ENCODE results near the gene ANKS3.

The ANKS3 gene

DNA sequence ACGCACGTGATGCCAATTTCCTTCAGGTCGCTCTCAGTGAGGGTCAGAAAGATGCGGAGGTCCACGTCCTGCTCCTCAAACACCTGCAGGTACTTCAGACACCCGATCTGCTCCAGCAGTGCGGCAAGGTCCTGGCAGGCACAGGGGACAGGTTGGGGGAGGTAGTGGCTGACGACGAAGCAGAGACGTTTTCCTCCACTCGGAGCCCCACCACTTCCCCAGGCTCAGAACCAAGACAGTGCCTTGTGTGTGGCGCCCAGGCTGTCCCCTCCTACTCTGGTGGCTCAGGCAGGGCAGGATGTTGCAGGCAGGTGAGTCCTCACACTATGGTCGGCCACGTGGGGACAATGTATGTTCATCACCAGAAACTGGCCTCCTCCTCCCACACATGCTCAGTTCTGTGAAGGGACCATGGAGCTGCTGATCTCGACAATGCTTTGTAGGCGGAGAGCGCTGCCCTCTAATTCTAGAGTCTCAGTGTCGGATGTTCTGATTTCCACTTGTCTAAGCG is 35.0 kb downstream of the ANKS3 start:
- TF ChIP-seq NFIC (IDR thresholded peaks at IDR 0.05) (no peak), ZBTB7A (IDR thresholded peaks at IDR 0.05; ENCODE audit: low read depth) (no peak), TAF1 (IDR thresholded peaks at IDR 0.05; ENCODE audit: low read depth) (no peak), EGR1 (IDR thresholded peaks at IDR 0.05) (no peak), CREB1 (IDR thresholded peaks at IDR 0.05; ENCODE audit: low read depth) (no peak), YY1 (IDR thresholded peaks at IDR 0.05; ENCODE audit: low read depth) (no peak), EP300 (IDR thresholded peaks at IDR 0.05; ENCODE audit: borderline replicate concordance) (no peak), RAD21 (IDR thresholded peaks at IDR 0.05; ENCODE audit: low read depth) (no peak), TCF12 (IDR thresholded peaks at IDR 0.05; ENCODE audit: low read depth) (no peak), FOXM1 (IDR thresholded peaks at IDR 0.05; ENCODE audit: borderline replicate concordance, low read depth) (no peak), CEBPB (IDR thresholded peaks at IDR 0.05) (no peak), TEAD4 (IDR thresholded peaks at IDR 0.05) (no peak)
- TF ChIP-seq, protein P1, sequence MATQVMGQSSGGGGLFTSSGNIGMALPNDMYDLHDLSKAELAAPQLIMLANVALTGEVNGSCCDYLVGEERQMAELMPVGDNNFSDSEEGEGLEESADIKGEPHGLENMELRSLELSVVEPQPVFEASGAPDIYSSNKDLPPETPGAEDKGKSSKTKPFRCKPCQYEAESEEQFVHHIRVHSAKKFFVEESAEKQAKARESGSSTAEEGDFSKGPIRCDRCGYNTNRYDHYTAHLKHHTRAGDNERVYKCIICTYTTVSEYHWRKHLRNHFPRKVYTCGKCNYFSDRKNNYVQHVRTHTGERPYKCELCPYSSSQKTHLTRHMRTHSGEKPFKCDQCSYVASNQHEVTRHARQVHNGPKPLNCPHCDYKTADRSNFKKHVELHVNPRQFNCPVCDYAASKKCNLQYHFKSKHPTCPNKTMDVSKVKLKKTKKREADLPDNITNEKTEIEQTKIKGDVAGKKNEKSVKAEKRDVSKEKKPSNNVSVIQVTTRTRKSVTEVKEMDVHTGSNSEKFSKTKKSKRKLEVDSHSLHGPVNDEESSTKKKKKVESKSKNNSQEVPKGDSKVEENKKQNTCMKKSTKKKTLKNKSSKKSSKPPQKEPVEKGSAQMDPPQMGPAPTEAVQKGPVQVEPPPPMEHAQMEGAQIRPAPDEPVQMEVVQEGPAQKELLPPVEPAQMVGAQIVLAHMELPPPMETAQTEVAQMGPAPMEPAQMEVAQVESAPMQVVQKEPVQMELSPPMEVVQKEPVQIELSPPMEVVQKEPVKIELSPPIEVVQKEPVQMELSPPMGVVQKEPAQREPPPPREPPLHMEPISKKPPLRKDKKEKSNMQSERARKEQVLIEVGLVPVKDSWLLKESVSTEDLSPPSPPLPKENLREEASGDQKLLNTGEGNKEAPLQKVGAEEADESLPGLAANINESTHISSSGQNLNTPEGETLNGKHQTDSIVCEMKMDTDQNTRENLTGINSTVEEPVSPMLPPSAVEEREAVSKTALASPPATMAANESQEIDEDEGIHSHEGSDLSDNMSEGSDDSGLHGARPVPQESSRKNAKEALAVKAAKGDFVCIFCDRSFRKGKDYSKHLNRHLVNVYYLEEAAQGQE (IDR thresholded peaks at IDR 0.05; ENCODE audit: low read depth), result no peak
- TF ChIP-seq, protein P2, sequence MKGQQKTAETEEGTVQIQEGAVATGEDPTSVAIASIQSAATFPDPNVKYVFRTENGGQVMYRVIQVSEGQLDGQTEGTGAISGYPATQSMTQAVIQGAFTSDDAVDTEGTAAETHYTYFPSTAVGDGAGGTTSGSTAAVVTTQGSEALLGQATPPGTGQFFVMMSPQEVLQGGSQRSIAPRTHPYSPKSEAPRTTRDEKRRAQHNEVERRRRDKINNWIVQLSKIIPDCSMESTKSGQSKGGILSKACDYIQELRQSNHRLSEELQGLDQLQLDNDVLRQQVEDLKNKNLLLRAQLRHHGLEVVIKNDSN (IDR thresholded peaks at IDR 0.05), result no peak
- TF ChIP-seq, protein P3, sequence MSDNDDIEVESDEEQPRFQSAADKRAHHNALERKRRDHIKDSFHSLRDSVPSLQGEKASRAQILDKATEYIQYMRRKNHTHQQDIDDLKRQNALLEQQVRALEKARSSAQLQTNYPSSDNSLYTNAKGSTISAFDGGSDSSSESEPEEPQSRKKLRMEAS (IDR thresholded peaks at IDR 0.05), result no peak

DNA sequence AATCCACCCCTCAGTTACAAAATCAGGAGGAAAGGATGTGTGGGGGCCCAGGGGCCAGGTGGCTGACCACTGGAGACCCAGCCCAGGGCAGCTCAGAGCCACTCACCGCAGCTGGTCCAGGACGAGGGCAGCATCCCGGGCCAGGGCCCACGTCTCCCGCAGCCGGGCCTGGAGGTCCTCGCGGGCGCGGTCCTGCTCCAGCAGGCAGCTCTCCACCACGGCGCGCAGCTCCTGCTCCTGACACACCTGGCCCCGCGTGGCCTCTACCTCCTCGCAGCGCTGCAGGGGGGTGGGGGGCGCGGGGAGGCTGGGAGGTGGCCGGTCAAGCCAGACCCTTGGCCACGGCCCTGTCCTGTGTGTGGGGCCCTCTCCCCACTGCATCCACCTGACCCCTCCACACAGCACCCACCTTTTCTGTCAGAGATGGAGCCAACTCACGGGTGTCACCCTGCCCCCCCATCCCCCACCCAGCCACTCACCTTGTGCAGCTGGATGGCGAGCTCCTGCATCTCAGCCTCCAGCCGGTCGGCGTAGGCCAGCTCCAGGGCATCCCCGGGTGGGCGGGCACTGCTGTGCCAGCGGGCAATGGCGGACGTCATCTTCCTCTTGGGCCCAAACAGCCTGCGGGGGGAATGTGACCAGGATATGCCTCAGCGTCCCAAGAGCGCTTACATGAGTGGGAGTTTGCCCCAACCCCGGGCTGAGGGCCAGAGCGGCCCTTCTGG is 35.6 kb downstream of the ANKS3 start:
- no peak for TF ChIP-seq EP300 (IDR thresholded peaks at IDR 0.05; ENCODE audit: borderline replicate concordance)

DNA sequence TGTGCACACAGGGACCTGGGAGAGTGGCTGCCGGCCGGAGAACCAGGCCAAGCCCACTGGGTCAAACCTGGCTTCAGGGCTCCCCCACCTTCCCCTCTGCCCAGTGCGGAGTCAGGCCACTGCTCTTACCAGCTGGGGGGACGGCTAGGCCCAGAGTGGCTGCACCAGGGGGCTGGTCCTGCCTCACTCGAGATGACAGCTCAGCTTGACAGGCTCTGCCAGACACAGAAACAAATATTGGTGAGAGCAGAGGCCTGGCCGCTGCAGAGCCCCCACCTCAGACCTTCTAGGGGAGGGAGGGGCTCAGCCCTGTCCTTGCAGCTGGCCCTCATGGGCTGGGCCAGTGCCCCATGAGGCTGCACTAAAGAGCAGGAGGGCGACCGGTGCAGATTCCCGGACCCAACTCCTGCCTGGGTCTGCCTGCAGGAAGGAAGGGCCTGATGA is 36.2 kb downstream of the ANKS3 start:
- TF ChIP-seq TCF12 (IDR thresholded peaks at IDR 0.05; ENCODE audit: low read depth), result no peak

DNA sequence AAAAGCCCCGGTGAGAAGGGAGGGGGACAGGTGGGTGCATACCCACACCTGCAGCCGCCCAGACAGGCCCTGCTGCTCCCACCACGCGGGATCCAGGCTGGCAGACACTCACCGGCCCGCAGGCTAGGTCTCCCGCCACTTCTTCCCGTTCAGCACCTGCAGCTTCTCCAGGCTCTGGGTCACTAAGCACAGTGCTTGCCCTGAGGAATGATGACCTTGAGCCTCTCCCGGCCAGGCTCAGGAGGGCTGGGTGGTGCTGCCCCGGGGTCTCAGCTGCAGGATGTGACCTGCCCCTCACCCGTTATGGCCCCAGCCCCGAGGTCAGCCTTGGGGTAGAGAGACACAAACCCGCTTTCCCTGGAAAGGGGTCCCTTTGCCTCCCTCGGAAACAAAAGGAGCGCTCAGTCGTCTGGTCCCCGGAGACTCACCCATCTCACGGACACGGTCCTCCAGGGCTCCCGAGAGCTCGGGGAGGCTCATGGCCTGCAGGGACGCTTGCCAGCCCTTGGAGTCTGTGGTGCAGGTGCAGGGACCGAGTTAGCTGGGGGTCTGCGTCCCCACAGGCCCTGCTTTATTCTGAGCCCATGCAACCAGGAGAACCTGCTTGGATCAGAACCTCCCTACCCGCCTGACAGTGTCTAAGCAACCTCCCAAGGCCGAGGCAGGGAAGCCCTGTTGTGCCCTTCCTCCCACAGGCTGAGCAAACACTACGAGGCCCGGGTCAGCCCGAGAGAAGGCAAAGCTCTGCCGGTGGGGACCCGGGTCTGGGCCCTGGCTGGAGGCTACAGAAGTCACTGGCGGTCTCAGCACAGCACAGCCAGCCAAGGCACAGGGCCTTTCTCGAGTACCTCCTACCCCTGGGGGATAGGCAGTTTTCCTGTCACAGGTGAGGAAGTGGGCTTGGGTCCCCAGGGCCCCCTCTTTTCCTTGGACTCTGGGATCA is 36.9 kb downstream of the ANKS3 start:
- TF ChIP-seq, protein P3 (IDR thresholded peaks at IDR 0.05), result no peak
- no peak for TF ChIP-seq YY1 (IDR thresholded peaks at IDR 0.05; ENCODE audit: low read depth)
- TF ChIP-seq EP300 (IDR thresholded peaks at IDR 0.05; ENCODE audit: borderline replicate concordance), result no peak
- TF ChIP-seq RAD21 (IDR thresholded peaks at IDR 0.05; ENCODE audit: low read depth), result no peak
- TF ChIP-seq FOXM1 (IDR thresholded peaks at IDR 0.05; ENCODE audit: borderline replicate concordance, low read depth), result no peak
- TF ChIP-seq TEAD4 (IDR thresholded peaks at IDR 0.05), result no peak
- TF ChIP-seq, protein P1 (IDR thresholded peaks at IDR 0.05; ENCODE audit: low read depth), result no peak
- no peak for TF ChIP-seq NFIC (IDR thresholded peaks at IDR 0.05)
- TF ChIP-seq CREB1 (IDR thresholded peaks at IDR 0.05; ENCODE audit: low read depth), result no peak
- no peak for TF ChIP-seq TCF12 (IDR thresholded peaks at IDR 0.05; ENCODE audit: low read depth)
- no peak for TF ChIP-seq EGR1 (IDR thresholded peaks at IDR 0.05)
- TF ChIP-seq ZBTB7A (IDR thresholded peaks at IDR 0.05; ENCODE audit: low read depth), result no peak
- TF ChIP-seq, protein P2 (IDR thresholded peaks at IDR 0.05), result no peak
- TF ChIP-seq TAF1 (IDR thresholded peaks at IDR 0.05; ENCODE audit: low read depth), result no peak
- no peak for TF ChIP-seq CEBPB (IDR thresholded peaks at IDR 0.05)

DNA sequence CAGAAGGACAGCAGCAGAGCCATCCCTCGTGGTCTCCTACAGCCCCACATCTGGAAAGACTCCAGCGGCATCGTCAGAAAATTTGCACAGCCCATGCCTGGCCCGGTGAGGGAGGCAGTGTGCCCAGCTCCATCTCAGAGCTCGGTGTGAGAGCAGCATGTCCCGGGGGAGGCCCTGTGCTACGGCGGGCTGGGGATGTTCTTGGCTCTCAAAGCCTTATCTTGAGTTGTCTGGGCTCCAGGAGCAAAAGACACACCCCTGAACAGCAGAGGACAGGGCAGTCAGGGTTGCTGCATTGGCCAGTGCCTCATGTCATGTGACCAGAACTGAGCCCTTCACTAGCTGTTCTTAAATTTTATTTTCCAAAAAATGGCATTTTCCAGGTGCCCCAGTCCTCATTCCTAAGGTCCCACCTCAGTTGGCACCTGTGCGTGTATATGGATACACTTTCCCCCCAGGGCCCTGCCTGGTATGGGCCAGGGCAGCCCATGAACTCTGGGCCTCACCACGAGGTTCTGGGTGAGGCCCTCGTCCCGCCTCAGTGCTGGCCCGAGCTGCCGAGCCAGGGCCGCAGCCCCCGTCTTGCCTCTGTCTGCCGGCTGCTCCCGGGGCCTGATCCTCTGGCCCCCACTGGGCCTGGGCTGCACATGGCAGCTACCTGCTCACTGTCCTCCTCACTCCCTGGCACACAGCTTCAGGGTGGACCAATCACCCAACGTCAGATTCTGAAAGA is 37.7 kb downstream of the ANKS3 start:
- TF ChIP-seq EGR1 (IDR thresholded peaks at IDR 0.05) (no peak), TEAD4 (IDR thresholded peaks at IDR 0.05) (no peak), CEBPB (IDR thresholded peaks at IDR 0.05) (no peak)
- TF ChIP-seq, protein P2 (IDR thresholded peaks at IDR 0.05), result 0 out of 2 replicates have a peak, but pooled peaks have one; percentile 9
- TF ChIP-seq, protein P3 (IDR thresholded peaks at IDR 0.05), result no peak
